Activated T-cell treated with anti-CD3 and anti-CD28 coated beads, Interleukin-2, amount 50 U/mL, for 24 hours (primary cell): ENCODE results near the gene NKX2-1.

Experiments
- DNase-seq: peaks from one replicate; pipeline ENCODE4 v3.0.0-alpha.2; 2020
- H3K27ac Mint-ChIP-seq: 2 replicates; pipeline ENCODE4 v1.8.0; 2020; ENCODE audit warnings: mild to moderate bottlenecking, mixed read lengths
- H3K27me3 Mint-ChIP-seq: 2 replicates; pipeline ENCODE4 v1.8.0; 2020; ENCODE audit warnings: mixed read lengths
- H3K36me3 Mint-ChIP-seq: 2 replicates; pipeline ENCODE4 v1.8.0; 2020; ENCODE audit warnings: low read depth, mixed read lengths
- H3K4me1 Mint-ChIP-seq: 2 replicates; pipeline ENCODE4 v1.8.0; 2020; ENCODE audit warnings: low read depth, mixed read lengths
- H3K4me3 Mint-ChIP-seq: 2 replicates; pipeline ENCODE4 v1.8.0; 2020; ENCODE audit warnings: mild to moderate bottlenecking, moderate library complexity, mixed read lengths
- H3K9me3 Mint-ChIP-seq: 2 replicates; pipeline ENCODE4 v1.8.0; 2020; ENCODE audit warnings: mixed read lengths

The NKX2-1 gene

DNA sequence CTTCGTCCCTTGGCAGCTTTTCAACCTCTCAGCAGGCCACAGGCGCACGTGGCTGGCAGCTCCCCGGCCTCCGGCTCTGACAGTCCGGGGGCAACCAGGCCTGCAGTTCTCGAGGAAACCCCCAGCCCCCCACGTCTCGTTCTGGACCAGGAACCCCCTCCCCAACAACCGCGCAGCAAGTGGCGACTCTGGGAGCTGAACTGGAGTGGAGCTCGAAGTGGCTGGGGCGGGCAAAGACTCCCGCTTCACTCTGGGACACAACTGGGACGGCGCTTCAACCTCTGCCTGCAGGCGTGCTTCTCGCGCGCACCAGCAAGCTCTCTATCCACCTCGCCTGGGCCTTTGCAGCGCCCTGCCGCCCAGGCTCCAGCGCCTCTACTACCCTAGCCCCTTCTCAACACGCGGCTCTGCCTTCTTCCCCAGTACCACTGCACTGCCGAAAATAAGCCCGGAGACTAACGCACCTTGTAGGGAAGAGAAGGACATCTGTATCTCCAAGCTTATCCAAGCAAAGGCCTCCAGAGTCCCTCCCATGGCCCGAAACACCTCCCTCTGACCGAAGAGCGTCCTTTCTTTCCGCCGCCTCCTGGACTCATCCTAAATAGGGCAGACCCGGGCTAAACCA lies 2.4 kb upstream of the NKX2-1 start:
- Mint-ChIP-seq H3K4me3 (no peak overlapping the region), H3K27ac (no peak overlapping the region), H3K27me3 (peaks cover 94% of the 10 kb centered on the region), H3K36me3 (no peaks in the 10 kb centered on the region), H3K4me1 (peaks cover 32% of the 10 kb centered on the region), H3K9me3 (peaks cover 1% of the 10 kb centered on the region)
- DNase-seq = no peak

DNA sequence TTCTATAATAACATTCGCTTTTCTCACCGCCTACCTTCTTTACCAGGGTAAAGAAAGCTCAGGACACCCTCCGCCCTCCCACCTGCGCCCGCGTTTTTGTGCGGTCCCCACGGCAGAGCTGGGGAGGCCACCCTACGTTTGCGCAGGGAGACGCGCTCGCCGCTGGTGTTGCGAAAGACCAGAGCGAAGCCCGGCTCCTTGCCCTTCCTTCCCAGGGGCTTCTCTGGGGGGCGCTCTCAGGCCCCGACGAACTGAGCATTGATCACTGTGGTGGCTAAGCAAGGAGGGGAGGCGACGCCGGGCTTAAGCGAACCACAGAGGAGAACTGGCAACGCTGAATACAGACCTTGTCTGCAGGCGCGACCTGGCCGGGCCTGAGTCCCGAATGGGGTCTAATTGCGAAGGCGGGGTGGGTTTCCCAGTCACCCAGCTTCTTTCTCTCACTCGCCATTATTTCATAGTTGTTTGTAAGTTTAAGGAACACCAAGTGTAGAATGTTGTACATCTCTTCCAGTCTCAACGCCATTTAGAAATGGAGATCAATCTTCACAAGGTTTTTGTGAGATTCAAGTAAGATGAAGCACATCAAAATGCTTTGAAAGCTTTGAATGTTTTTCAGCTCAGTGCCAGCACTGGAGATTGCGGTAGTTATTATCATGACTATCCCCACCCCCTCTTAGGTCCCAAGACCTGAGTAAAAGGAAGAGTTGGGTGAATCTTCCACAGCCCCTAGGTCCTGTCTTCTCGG lies 1.7 kb upstream of the NKX2-1 start:
- Mint-ChIP-seq H3K9me3 (peaks cover 1% of the 10 kb centered on the region), H3K4me1 (peaks cover 32% of the 10 kb centered on the region), H3K36me3 (no peaks in the 10 kb centered on the region), H3K4me3 (no peak overlapping the region), H3K27ac (no peak overlapping the region), H3K27me3 (peaks cover 92% of the 10 kb centered on the region)
- DNase-seq = no peak

DNA sequence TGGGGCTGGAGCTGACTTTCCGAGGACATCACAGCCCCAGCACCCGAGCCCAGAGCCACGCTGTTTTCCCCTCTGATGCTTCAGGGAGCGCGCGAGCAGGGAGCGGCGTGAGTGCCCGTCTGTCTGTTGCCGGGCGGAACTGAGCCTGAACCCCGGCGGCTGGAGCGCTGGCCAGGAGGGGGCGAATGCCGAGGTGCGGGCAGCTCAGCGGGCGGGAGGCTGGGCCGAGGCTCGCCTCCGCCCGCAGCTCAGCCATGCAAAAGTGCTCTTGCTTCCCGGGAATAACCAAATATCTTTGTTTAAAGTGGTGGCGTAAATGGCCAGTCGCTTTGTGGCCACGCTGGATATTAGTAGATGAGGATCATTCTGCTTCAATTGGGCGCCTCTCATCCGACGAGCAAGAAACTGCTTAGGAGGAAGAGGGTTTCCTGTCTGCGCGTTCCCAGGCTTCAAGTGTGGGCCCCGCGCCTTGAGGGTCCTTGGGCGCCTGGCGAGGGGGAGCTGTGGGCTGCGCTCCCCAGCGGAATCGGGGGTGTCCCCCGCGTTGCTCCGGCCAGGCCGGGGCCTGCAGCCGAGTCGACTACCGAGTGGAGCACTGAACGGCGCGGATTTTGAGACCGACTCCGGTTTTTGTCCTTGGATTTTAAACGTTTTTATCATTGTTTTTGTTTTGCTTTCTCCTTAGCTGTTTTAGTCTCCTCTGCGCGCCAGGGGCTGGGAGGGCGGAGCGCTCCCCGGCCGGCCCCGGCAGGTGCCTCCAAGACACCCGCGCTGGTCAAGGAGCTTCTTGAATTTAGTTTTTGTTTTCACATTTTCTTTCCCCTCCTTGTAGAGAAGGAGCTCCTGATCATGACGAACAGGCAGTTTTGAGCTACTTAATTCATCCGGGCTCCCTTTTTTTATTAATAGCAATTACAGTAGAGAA lies 831 bp upstream of the NKX2-1 start:
- Mint-ChIP-seq H3K4me1 (peaks cover 34% of the 10 kb centered on the region), H3K36me3 (no peaks in the 10 kb centered on the region), H3K9me3 (peaks cover 1% of the 10 kb centered on the region), H3K27me3 (peaks cover 91% of the 10 kb centered on the region), H3K4me3 (peak overlapping the region; percentile 23), H3K27ac (no peak overlapping the region)
- DNase-seq = no peak

DNA sequence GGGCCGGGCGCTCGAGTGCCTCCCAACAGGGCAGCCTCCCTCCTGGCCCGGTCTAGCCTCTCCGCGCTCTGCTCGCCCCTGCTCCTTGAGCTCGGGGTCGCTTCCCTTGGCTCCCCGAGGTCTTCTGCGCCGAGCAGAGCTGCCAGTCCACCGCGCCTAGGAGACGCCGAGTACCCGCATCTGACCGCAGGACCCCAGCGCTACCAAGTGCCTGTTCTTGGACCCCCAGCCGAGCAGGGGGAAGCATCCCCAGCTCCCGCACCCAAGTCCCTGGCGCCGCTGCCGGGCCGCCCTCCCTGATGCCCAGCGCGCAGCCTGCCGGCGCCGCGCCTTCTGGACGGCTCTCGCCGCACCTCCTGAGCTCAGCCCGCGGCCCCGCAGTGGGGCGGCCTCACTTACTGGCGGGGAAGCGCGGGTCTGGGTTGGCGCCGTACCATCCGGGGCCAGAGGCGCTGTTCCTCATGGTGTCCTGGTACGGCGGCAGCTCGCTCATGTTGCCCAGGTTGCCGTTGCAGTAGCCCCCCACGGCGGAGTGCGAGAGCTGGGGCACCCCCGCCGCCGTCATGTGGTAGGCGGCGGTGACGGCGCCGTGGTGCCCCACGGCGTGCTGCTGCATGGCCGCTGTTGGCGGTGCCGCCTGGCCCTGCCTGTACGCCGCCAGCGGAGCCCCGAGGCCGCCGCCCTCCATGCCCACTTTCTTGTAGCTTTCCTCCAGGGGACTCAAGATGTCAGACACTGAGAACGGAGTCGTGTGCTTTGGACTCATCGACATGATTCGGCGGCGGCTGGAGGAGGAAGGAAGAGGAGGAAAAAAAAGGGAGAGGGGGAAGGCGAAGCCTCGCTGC lies 1.2 kb downstream of the NKX2-1 start:
- Mint-ChIP-seq H3K36me3 (no peaks in the 10 kb centered on the region), H3K4me1 (peaks cover 30% of the 10 kb centered on the region), H3K9me3 (no peaks in the 10 kb centered on the region), H3K27me3 (peaks cover 91% of the 10 kb centered on the region), H3K27ac (peak overlapping the region; percentile 40), H3K4me3 (peak overlapping the region; percentile 61)
- peak; percentile 37 for DNase-seq

DNA sequence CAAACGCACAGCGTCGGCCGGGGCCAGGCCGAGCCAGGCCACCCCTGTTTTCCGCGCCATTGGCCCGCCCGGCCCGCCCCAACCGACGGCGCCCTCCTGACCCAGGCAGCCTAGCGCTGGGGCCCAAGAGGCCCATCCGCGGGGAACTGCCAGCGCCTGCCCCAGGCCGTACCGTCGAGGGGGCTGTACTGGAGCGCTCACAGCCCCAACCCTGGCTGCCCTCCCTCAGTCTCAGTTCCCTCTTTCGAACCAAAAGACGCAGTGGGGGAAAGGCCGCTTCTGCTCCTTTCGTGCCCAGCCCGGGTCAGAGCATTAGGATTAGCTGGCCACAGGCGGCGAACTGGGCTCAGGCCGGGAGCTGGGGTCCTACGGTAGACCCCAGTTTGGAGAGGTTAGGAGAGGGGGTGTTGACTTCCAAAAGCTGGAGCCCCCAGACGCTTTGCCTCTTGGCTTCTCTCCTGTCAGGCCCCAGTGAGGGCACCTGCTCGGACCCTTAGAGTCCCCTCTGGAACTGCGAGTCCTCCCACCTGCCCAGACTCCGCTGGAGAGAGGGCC lies 1.9 kb downstream of the NKX2-1 start:
- H3K36me3 Mint-ChIP-seq = no peaks in the 10 kb centered on the region
- no peak for DNase-seq
- no peak overlapping the region for H3K27ac Mint-ChIP-seq
- peaks cover 91% of the 10 kb centered on the region for H3K27me3 Mint-ChIP-seq
- no peaks in the 10 kb centered on the region for H3K9me3 Mint-ChIP-seq
- H3K4me3 Mint-ChIP-seq = no peak overlapping the region
- peaks cover 30% of the 10 kb centered on the region for H3K4me1 Mint-ChIP-seq

DNA sequence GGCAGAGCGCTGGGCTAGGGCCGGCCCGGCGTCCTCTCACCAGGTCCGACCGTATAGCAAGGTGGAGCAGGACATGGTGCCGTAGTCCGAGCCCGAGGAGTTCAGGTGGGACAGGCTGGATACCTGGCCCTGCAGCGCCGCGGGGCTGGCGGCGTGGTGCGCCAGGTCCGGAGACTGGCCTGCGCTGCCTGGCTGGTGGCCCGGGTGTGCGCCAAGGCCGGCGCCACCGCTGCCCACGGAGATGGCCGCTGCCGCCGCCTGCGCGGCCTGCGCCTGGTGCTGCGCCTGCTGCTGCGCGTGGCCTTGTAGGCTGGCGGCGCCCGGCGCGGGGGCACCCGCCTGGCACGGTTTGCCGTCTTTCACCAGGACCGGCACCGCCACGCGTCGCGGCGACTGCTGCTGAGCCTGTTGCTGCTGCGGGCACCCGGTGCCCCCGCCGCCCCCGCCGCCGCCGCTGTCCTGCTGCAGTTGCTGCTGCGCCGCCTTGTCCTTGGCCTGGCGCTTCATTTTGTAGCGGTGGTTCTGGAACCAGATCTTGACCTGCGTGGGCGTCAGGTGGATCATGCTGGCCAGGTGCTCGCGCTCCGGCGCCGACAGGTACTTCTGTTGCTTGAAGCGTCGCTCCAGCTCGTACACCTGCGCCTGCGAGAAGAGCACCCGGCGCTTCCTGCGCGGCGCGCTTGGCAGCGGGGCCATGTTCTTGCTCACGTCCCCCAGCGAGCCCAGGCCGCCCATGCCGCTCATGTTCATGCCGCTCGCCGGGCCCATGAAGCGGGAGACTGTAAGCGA lies 2.6 kb downstream of the NKX2-1 start:
- no peak for DNase-seq
- Mint-ChIP-seq H3K27ac (no peak overlapping the region), H3K4me1 (peaks cover 27% of the 10 kb centered on the region), H3K27me3 (peaks cover 91% of the 10 kb centered on the region), H3K9me3 (no peaks in the 10 kb centered on the region), H3K4me3 (no peak overlapping the region), H3K36me3 (no peaks in the 10 kb centered on the region)

DNA sequence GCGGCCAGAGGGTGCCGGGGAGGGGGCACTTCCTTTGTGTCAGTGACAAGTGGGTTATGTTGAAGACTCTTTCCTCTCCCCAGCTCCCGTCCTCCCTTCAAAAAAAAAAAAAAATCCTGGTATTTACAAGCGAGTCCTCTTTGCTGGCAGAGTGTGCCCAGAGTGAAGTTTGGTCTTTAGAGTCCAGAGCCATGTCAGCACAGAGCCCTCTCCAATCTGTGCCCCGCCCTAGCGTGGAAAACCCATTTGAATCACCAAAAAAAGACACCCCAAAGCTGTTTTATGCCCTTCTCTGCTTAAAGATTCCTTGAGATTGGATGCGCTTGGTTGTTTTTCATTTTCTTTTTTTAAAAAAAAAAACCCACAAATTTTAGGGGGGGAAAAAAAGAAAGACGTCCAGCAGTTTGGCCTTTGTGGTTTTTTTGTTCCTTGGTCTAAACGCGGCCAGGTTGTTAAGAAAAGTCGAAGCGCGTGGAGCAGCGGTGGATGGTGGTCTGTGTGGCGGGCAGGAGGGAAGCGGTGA lies 3.3 kb downstream of the NKX2-1 start:
- Mint-ChIP-seq H3K27ac (no peak overlapping the region), H3K4me3 (no peak overlapping the region), H3K9me3 (no peaks in the 10 kb centered on the region), H3K4me1 (peaks cover 22% of the 10 kb centered on the region), H3K36me3 (no peaks in the 10 kb centered on the region), H3K27me3 (peaks cover 91% of the 10 kb centered on the region)
- DNase-seq = no peak

DNA sequence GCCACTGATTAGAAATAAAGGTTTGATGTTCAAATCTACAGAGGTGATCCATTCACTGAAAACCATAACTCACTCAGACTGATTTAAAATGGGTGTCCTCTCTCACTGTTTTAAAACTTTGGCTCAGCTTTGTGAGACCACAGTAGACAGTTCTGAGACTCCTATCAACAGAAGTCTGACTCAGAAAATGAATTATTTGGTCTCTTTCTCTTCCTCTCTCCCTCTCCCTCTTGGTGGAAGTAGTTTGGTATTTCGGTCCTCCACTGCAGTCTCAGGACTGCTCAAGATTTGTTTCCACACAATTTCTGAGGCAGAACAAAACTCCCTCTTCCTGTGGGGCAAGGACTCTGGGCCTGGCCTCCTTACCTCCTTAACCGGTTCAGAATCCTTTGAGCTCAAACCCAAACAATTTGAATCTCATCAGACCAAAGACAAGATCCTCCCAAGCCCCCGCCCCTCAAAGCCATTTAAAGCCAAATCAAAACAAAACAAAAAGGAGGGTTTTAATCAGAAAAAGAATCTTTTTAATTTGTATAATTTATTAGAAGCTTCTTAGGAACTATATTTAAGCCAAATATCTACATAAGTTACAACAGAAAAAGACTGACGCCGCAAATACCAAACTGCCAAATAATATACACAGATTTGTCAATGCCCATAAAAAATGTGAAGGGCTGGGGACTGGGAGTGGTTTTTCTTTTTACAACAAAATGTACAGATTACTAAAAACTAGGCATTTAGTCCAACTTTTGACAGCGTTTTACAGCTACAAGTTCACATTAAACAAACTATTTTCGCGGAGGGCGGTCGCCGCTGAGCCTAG lies 3.9 kb downstream of the NKX2-1 start:
- Mint-ChIP-seq H3K4me1 (peaks cover 16% of the 10 kb centered on the region), H3K27ac (no peak overlapping the region), H3K9me3 (no peaks in the 10 kb centered on the region), H3K36me3 (no peaks in the 10 kb centered on the region), H3K4me3 (no peak overlapping the region), H3K27me3 (peaks cover 86% of the 10 kb centered on the region)
- DNase-seq = no peak

DNA sequence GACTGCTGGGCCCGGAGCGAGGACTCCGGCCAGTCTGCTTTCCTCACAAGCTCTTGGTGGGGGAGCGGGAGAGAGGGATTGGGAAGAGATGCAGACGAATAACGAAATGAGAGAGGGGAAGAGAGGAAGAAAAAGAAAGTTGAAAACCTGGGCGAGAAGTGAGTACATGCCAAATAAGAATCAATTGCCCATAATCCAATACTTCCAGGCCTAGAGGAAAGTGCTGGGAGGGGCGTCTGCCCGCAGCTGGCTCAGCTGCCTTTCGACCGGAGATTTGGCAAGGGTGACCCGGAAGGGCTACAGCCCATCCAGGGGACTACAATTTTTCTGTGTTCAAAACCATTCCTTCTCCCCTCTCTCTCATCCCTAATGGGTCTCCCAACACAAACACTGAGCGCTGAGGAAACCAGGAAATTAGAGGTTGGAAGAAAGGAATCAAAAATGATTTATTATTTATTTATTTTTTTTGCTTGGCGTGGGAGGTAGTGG lies 4.9 kb downstream of the NKX2-1 start:
- H3K27ac Mint-ChIP-seq = no peak overlapping the region
- H3K4me1 Mint-ChIP-seq = peaks cover 11% of the 10 kb centered on the region
- no peaks in the 10 kb centered on the region for H3K36me3 Mint-ChIP-seq
- H3K4me3 Mint-ChIP-seq = no peak overlapping the region
- no peak for DNase-seq
- no peaks in the 10 kb centered on the region for H3K9me3 Mint-ChIP-seq
- peaks cover 87% of the 10 kb centered on the region for H3K27me3 Mint-ChIP-seq

DNA sequence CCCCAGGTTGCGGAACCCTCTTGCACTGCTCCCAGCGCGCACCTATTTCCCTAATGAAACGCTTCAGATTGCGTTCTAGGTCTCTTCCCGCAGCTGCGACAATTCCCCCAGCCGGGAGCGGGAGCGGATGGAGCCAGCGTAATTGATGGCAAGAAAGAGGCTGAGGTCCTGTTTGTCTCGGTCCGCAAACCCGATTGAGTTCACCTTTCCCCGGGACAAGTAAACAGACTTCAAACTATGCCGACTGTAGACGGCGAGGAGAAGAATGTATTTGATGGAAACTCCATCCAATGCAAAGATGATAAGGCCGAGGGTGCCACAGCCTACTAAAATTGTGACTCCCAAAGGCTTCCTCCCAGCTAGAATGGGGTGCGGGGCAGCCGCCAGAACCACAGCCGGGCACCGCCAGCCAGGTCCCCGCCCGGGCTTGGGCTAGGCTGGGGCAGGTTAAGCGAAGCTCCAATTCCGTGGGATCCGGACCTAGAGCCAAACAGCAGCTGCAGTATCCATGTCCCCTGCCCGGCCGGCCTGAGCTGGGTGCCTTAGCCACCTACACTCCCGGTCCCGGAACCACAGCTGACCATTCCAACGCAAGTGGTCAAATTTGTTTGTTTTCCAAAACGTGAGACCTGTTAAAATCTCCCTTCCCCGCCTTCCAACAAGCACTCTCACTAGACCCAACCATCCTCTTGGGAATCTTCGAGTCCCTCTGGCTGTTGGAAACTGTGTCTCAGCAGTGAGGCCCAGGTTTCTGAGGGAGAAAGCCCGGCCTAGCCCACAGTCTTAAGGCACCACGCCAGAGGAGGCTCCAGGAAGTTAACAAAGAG lies 5.5 kb downstream of the NKX2-1 start:
- peaks cover 8% of the 10 kb centered on the region for H3K4me1 Mint-ChIP-seq
- no peak for DNase-seq
- H3K4me3 Mint-ChIP-seq = no peak overlapping the region
- no peaks in the 10 kb centered on the region for H3K36me3 Mint-ChIP-seq
- no peak overlapping the region for H3K27ac Mint-ChIP-seq
- H3K27me3 Mint-ChIP-seq = peaks cover 87% of the 10 kb centered on the region
- H3K9me3 Mint-ChIP-seq = no peaks in the 10 kb centered on the region

DNA sequence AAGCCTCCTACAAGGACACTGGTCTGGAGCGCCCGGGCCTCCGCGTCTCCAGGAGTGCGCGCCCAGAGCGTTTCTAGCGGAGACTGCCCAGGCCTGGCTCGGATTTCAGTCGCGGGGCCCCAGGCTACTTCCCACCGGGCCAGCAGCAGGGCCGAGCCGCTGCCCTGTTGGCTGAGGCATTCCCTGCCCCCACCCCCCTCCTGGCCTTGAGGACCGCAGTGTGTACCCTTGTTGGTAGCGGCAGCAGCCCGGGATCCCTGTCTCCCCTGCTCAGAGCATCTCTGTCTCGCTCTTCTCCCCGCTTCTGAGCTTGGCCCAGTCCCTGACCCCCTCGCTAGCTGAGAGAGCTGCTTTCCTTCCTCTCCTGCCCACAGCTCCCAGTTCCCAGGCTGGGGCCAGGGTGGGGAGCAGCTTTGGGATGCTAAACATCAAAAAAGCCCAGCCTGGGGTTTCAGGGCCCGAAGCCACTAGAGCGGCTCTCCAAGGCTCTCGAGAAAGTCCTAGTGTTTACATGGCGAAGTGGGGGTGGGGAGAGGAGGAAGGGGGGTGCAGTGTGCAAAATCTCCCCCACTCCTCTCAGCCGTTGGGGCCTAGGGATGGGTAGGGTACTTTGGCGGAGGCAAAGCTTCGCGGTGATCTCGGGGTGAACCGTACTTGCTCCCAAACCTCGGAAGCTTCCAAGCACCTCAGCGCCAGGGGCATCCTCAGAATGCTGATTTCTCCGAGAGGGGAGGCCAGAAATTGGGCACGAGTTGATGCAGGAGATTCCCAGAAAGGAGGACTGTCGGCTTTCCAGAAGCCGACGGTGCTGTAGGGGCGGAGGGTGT lies 6.4 kb downstream of the NKX2-1 start:
- H3K27ac Mint-ChIP-seq = no peak overlapping the region
- no peaks in the 10 kb centered on the region for H3K9me3 Mint-ChIP-seq
- peaks cover 88% of the 10 kb centered on the region for H3K27me3 Mint-ChIP-seq
- DNase-seq = no peak
- H3K36me3 Mint-ChIP-seq = no peaks in the 10 kb centered on the region
- no peak overlapping the region for H3K4me3 Mint-ChIP-seq
- peaks cover 4% of the 10 kb centered on the region for H3K4me1 Mint-ChIP-seq
